GM12878 (cell line): ENCODE measurements around the gene TTC29. TPM values are rescaled to one million over a fixed set of nuclear protein-coding genes. Genes with fewer than 3 reads are reported as not detected.
"Not testable (repeated sequence)": the region's sequence is repeated elsewhere in the genome, so short reads cannot be mapped to it uniquely, and the experiment has no call there.

Experiments used
- ATAC-seq: fragments of 200-7000 bp; cut with Tn5 transposase; 3 replicates; pipeline ENCODE4 v1.9.1; 2020; ENCODE audit warnings: mild to moderate bottlenecking, moderate library complexity
- BruUV-seq: library from RNA; stranded (reverse); fragments of 400-500 nt; replicated peaks from 2 replicates; lab custom pipeline; 2021; lab: Mats Ljungman, UMichigan
- CTCF ChIA-PET: fragments of 300-600 bp; sonication (Branson Sonifier 250); formaldehyde crosslinking; extraction: SDS; loops from one replicate; lab custom pipeline; 2021; ENCODE audit warnings: inconsistent platforms; lab: Yijun Ruan, JAX
- POLR2A ChIA-PET: fragments of 350-600 bp; formaldehyde crosslinking; extraction: SDS; loops from one replicate; lab custom pipeline; 2021; ENCODE audit warnings: inconsistent platforms; lab: Charles Lee
- RAD21 ChIA-PET: fragments of 300-600 bp; sonication (Branson Sonifier 250); formaldehyde crosslinking; loops from one replicate; lab custom pipeline; 2023; ENCODE audit warnings: antibody characterized with exemption; ENCODE audit not compliant: unreplicated experiment; lab: Charles Lee
- SMC1A ChIA-PET: fragments of 300-600 bp; sonication (Branson Sonifier 250); formaldehyde crosslinking; loops from one replicate; lab custom pipeline; 2023; ENCODE audit not compliant: unreplicated experiment, uncharacterized antibody; lab: Charles Lee
- DNase-seq: peaks from one replicate; pipeline ENCODE4 v3.0.0-alpha.2; 2011; ENCODE audit warnings: low read depth, low spot score
- FAIRE-seq: peaks from 3 replicates; lab custom pipeline; 2011; peaks lifted over from hg19 to GRCh38; lab: Jason Lieb, UNC
- H2AFZ ChIP-seq: 2 replicates; pipeline ENCODE4 v1.6.0; 2011; ENCODE audit warnings: low read depth, low read length, control low read depth; ENCODE audit not compliant: control insufficient read depth
- H3K27ac ChIP-seq: 2 replicates; pipeline ENCODE4 v1.5.1; 2011; ENCODE audit warnings: control low read depth; ENCODE audit not compliant: control insufficient read depth, insufficient read depth
- H3K27me3 ChIP-seq, 2 experiments: replicated peaks in 1 of 2; 2 replicates each; pipeline versions ENCODE4 v1.6.0 to v1.6.1; 2011; ENCODE audit warnings: low read length in 1 of 2; ENCODE audit not compliant: control insufficient read depth in 2 of 2, insufficient read depth in 2 of 2
- H3K36me3 ChIP-seq, 2 experiments: 2 replicates each; pipeline ENCODE4 v1.5.1; 2011; ENCODE audit warnings: low read length in 1 of 2; ENCODE audit not compliant: control insufficient read depth in 2 of 2, insufficient read depth in 2 of 2
- H3K4me1 ChIP-seq: 2 replicates; pipeline ENCODE4 v1.6.1; 2011; ENCODE audit warnings: mild to moderate bottlenecking, low read length, moderate library complexity, mixed read lengths; ENCODE audit not compliant: control insufficient read depth, insufficient read depth
- H3K4me2 ChIP-seq: 2 replicates; pipeline ENCODE4 v1.6.0; 2011; ENCODE audit warnings: control low read depth; ENCODE audit not compliant: control insufficient read depth, insufficient read depth
- H3K4me3 ChIP-seq: fragments of 200-600 bp; sonication (generic); 2 replicates; pipeline ENCODE4 v1.5.1; 2016
- H3K79me2 ChIP-seq: 2 replicates; pipeline ENCODE4 v1.6.0; 2011; ENCODE audit warnings: low read length; ENCODE audit not compliant: control insufficient read depth, insufficient read depth
- H3K9ac ChIP-seq: 2 replicates; pipeline ENCODE4 v1.8.0; 2011; ENCODE audit warnings: low read length, control low read depth, mixed read lengths; ENCODE audit not compliant: control insufficient read depth, insufficient read depth
- H3K9me3 ChIP-seq: replicated peaks from 3 replicates; pipeline ENCODE4 v1.5.1; 2011; ENCODE audit warnings: mild to moderate bottlenecking, low read length; ENCODE audit not compliant: control insufficient read depth, insufficient read depth
- H4K20me1 ChIP-seq: 2 replicates; pipeline ENCODE4 v1.6.0; 2011; ENCODE audit not compliant: control insufficient read depth, insufficient read depth
- ATF7 ChIP-seq: fragments of 450-650 bp; IDR thresholded peaks from 2 replicates; pipeline ENCODE4 v1.6.1; 2016; ENCODE audit warnings: low read depth, mild to moderate bottlenecking
- CHD4 ChIP-seq: fragments of 200-600 bp; sonication (generic); IDR thresholded peaks from 2 replicates; pipeline ENCODE4 v1.6.1; 2016; ENCODE audit warnings: mild to moderate bottlenecking
- DPF2 ChIP-seq: fragments of 450-650 bp; IDR thresholded peaks from 2 replicates; pipeline ENCODE4 v1.6.1; 2017; ENCODE audit warnings: mild to moderate bottlenecking
- ETV6 ChIP-seq, 2 experiments: fragments of 450-650 bp in 1 of 2; IDR thresholded peaks in 1 of 2; conservative IDR thresholded peaks in 1 of 2; 2 replicates each; pipeline ENCODE4 v1.6.1; 2014; ENCODE audit warnings: antibody characterized with exemption in 1 of 2, borderline replicate concordance in 1 of 2, low read depth in 1 of 2, mild to moderate bottlenecking in 1 of 2, moderate library complexity in 1 of 2
- IKZF1 ChIP-seq: fragments of 450-650 bp; conservative IDR thresholded peaks from 2 replicates; pipeline ENCODE4 v1.6.1; 2017; ENCODE audit warnings: antibody characterized with exemption, mild to moderate bottlenecking
- SMAD1 ChIP-seq: fragments of 450-650 bp; IDR thresholded peaks from 2 replicates; pipeline ENCODE4 v1.6.1; 2018; ENCODE audit warnings: mild to moderate bottlenecking, low read depth; ENCODE audit not compliant: partially characterized antibody
- ZBED1 ChIP-seq: IDR thresholded peaks from 2 replicates; pipeline ENCODE4 v1.6.1; 2016; ENCODE audit warnings: borderline replicate concordance
- WGBS: methylation state at CpG from one replicate; pipeline ENCODE4 v1.1.6; 2016; ENCODE audit warnings: low lambda C conversion rate; ENCODE audit not compliant: insufficient replicate concordance, insufficient coverage; ENCODE audit errors: missing lambda C conversion rate; 5-methylcytosine and 5-hydroxymethylcytosine counted together
- in situ Hi-C: fragments of 300-500 bp; cut with MboI; formaldehyde crosslinking; loops from 9 replicates; pipeline ENCODE4 v1.14.3; 2018; ENCODE audit warnings: mixed read lengths
- intact Hi-C: fragments of 100-400 bp; cut with micrococcal nuclease; formaldehyde crosslinking; loops from one replicate; pipeline ENCODE4 v1.14.2; 2022; ENCODE audit not compliant: unreplicated experiment
- polyA plus RNA-seq, 11 experiments: library from polyadenylated mRNA; depleted of rRNA in 4 of 11; unstranded in 6 of 11; stranded (reverse) in 5 of 11; fragments of >200 nt; fragmentation: Nextera tagmentation in 4 of 11; fragmentation: Illumina TruSeq in 1 of 11; extraction: Ambion mirVana in 4 of 11; extraction: Trizol in 1 of 11; gene quantifications; 1 replicate in 1 of 11; 2 replicates in 10 of 11; pipeline versions ENCODE4 v1.2.1 to v1.2.3, GENCODE V29; 2011 to 2016; ENCODE audit warnings: inconsistent platforms in 2 of 11, missing spikeins in 2 of 11, low read depth in 1 of 11
- total RNA-seq, 4 experiments: library from RNA; depleted of rRNA in 3 of 4; stranded (reverse); fragments of >200 nt in 3 of 4; fragmentation: Illumina TruSeq in 1 of 4; extraction: Trizol in 1 of 4; gene quantifications; 2 replicates each; pipeline versions ENCODE4 v1.2.1 to v1.2.3, GENCODE V29; 2013 to 2021
- TF ChIP-seq, protein P1 (sequence below): fragments of 450-650 bp; IDR thresholded peaks from 2 replicates; pipeline ENCODE4 v1.6.1; 2018; ENCODE audit warnings: borderline replicate concordance, mild to moderate bottlenecking; ENCODE audit not compliant: partially characterized antibody
- TF ChIP-seq, protein P2 (sequence below): fragments of 450-650 bp; IDR thresholded peaks from 2 replicates; pipeline ENCODE4 v1.6.1; 2018; ENCODE audit warnings: mild to moderate bottlenecking, low read depth, moderate library complexity; ENCODE audit not compliant: partially characterized antibody
- TF ChIP-seq, protein P3 (sequence below): IDR thresholded peaks from 2 replicates; pipeline ENCODE4 v1.6.1; 2011; ENCODE audit warnings: low read depth, mild to moderate bottlenecking, low read length, moderate library complexity, borderline replicate concordance; ENCODE audit errors: extremely low read depth

Gene TTC29
- total and polyA plus RNA-seq, 10 of the 15 experiments (the other 5 are each of a cell fraction or from before 2014, with no cell fraction given) = not detected

DNA sequence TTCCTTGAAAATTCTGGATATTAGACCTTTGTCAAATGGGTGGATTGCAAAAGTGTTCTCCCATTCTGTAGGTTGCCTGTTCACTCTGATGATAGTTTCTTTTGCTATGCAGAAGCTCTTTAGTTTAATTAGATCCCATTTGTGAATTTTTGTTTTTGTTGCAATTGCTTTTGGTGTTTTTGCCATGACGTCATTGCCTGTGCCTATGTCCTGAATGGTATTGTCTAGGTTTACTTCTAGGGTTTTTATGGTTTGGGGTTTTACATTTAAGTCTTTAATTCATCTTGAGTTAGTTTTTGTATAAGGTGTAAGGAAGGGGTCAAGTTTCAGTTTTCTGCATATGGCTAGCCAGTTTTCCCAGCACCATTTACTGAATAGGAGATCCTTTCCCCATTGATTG is 122.7 kb downstream of the TTC29 start:
- CTCF ChIA-PET = not testable (repeated sequence)

DNA sequence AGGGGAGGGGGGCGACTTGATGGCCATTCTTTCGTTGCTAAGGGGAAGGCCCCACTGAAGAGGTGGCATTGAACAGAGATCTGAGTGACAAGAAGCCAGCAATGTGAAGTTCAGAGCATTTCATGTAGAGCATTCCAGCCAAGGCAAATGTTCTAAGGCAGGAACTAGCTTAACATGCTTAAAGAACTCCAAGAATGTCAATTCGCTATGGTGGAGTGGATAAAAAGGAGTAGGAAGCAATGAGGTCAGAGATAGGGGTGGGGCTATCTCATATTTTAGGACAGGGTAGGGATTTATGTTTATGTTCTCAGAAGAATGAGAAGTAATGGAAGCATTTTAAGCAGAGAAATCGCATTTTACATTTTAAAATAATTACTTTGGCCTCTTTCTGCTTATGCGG is 130.9 kb downstream of the TTC29 start:
- FAIRE-seq (no peak), ATAC-seq (no peak), DNase-seq (no peak)
- Histone ChIP-seq H3K27me3 (no peaks in the 10 kb centered on the region), H3K27ac (no peak overlapping the region), H3K9me3 (no peaks in the 10 kb centered on the region), H3K36me3 (no peaks in the 10 kb centered on the region), H2AFZ (no peak overlapping the region), H3K79me2 (no peaks in the 10 kb centered on the region), H3K4me2 (no peak overlapping the region), H3K4me3 (no peak overlapping the region), H4K20me1 (no peaks in the 10 kb centered on the region), H3K4me1 (no peaks in the 10 kb centered on the region), H3K9ac (no peak overlapping the region)
- ChIA-PET CTCF (no interaction called here), SMC1A (interaction anchor here (0.7 kb wide), 1 partner anchor 13 kb away, joined by 3 read pairs; no protein-coding TSS in a partner anchor), POLR2A (no interaction called here), RAD21 (no interaction called here)
- WGBS = 24% methylated on average over 4 of the region's 5 CpGs
- intact Hi-C loops (no loop called here), in situ Hi-C loops (no loop called here)
- BruUV-seq = no TSS peak
- TF ChIP-seq, protein P1, sequence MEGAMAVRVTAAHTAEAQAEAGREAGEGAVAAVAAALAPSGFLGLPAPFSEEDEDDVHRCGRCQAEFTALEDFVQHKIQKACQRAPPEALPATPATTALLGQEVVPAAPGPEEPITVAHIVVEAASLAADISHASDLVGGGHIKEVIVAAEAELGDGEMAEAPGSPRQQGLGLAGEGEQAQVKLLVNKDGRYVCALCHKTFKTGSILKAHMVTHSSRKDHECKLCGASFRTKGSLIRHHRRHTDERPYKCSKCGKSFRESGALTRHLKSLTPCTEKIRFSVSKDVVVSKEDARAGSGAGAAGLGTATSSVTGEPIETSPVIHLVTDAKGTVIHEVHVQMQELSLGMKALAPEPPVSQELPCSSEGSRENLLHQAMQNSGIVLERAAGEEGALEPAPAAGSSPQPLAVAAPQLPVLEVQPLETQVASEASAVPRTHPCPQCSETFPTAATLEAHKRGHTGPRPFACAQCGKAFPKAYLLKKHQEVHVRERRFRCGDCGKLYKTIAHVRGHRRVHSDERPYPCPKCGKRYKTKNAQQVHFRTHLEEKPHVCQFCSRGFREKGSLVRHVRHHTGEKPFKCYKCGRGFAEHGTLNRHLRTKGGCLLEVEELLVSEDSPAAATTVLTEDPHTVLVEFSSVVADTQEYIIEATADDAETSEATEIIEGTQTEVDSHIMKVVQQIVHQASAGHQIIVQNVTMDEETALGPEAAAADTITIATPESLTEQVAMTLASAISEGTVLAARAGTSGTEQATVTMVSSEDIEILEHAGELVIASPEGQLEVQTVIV = no peak
- TF ChIP-seq IKZF1 (no peak), ETV6 (conservative IDR thresholded peaks at IDR 0.05 in 1 of 2, IDR thresholded peaks at IDR 0.05 in 1 of 2; ENCODE audit: borderline replicate concordance in 1 of 2, low read depth in 1 of 2) (no peak), ZBED1 (no peak), DPF2 (no peak), SMAD1 (no peak), CHD4 (no peak)
- TF ChIP-seq, protein P2, sequence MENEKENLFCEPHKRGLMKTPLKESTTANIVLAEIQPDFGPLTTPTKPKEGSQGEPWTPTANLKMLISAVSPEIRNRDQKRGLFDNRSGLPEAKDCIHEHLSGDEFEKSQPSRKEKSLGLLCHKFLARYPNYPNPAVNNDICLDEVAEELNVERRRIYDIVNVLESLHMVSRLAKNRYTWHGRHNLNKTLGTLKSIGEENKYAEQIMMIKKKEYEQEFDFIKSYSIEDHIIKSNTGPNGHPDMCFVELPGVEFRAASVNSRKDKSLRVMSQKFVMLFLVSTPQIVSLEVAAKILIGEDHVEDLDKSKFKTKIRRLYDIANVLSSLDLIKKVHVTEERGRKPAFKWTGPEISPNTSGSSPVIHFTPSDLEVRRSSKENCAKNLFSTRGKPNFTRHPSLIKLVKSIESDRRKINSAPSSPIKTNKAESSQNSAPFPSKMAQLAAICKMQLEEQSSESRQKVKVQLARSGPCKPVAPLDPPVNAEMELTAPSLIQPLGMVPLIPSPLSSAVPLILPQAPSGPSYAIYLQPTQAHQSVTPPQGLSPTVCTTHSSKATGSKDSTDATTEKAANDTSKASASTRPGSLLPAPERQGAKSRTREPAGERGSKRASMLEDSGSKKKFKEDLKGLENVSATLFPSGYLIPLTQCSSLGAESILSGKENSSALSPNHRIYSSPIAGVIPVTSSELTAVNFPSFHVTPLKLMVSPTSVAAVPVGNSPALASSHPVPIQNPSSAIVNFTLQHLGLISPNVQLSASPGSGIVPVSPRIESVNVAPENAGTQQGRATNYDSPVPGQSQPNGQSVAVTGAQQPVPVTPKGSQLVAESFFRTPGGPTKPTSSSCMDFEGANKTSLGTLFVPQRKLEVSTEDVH = no peak
- TF ChIP-seq, protein P3, sequence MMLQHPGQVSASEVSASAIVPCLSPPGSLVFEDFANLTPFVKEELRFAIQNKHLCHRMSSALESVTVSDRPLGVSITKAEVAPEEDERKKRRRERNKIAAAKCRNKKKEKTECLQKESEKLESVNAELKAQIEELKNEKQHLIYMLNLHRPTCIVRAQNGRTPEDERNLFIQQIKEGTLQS = no peak

More for the DNA sequence above, 122.7 kb downstream of the TTC29 start:
- TF ChIP-seq ATF7 = peak; percentile 63; the same call in 1 of the 2 replicates
- H3K4me2 ChIP-seq, H3K9me3 ChIP-seq, BruUV-seq, H3K27me3 ChIP-seq, H4K20me1 ChIP-seq, H3K79me2 ChIP-seq, H3K4me1 ChIP-seq, intact Hi-C loops, FAIRE-seq, H3K27ac ChIP-seq, H3K4me3 ChIP-seq, POLR2A ChIA-PET, H3K9ac ChIP-seq, H2AFZ ChIP-seq, DNase-seq, ATAC-seq, H3K36me3 ChIP-seq, RAD21 ChIA-PET, in situ Hi-C loops, SMC1A ChIA-PET: not testable (repeated sequence)
- 31% methylated on average over 1 of the region's 1 CpG for WGBS
